HUES64 (cell line): ENCODE measurements around the gene MEOX1.

Experiments used
- H3K27ac ChIP-seq: 2 replicates; pipeline ENCODE4 v1.7.0; 2013; ENCODE audit warnings: low read depth, low read length, inconsistent platforms
- H3K27me3 ChIP-seq: 2 replicates; pipeline ENCODE4 v1.6.1; 2013; ENCODE audit warnings: mild to moderate bottlenecking, low read length; ENCODE audit not compliant: insufficient read depth
- H3K36me3 ChIP-seq: 2 replicates; pipeline ENCODE4 v1.6.1; 2013; ENCODE audit warnings: mild to moderate bottlenecking, low read length; ENCODE audit not compliant: insufficient read depth
- H3K4me1 ChIP-seq: 2 replicates; pipeline ENCODE4 v1.6.1; 2013; ENCODE audit warnings: mild to moderate bottlenecking, low read length, moderate library complexity; ENCODE audit not compliant: insufficient read depth
- H3K4me3 ChIP-seq: 2 replicates; pipeline ENCODE4 v1.5.1; 2013; ENCODE audit warnings: mild to moderate bottlenecking, low read length, moderate library complexity
- H3K9ac ChIP-seq: 2 replicates; pipeline ENCODE4 v1.6.1; 2013; ENCODE audit warnings: mild to moderate bottlenecking, low read depth, low read length
- H3K9me3 ChIP-seq: 2 replicates; pipeline ENCODE4 v1.6.1; 2013; ENCODE audit warnings: low read depth, low read length; ENCODE audit not compliant: insufficient read depth
- WGBS: fragments of 150-250, 120-280 bp; methylation state at CpG from one replicate; pipeline ENCODE4 v1.1.7; 2013; ENCODE audit warnings: missing lambda C conversion rate; 5-methylcytosine and 5-hydroxymethylcytosine counted together

The MEOX1 gene

DNA sequence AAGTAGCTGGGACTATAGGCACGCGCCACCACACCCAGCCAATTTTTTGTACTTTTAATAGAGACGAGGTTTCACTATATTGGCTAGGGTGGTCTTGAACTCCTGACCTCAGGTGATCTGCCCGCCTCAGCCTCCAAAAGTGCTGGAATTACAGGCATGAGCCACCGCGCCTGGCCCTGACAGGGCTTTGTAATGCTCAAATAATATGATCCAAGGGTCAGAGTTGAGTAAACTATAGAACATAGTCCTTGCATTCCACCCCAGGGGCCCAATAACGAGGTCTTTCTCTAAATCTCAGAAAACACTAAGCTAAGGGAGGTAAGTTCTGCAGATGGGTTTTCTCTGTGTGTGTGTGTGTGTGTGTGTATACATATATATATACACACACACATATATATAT, 5.8 kb upstream of the MEOX1 start:
- 86% methylated on average over 6 of the region's 7 CpGs for WGBS
- Histone ChIP-seq H3K4me3 (no peak overlapping the region), H3K9me3 (no peaks in the 10 kb centered on the region), H3K36me3 (no peaks in the 10 kb centered on the region), H3K9ac (no peak overlapping the region), H3K4me1 (peaks cover 15% of the 10 kb centered on the region), H3K27ac (no peak overlapping the region), H3K27me3 (no peaks in the 10 kb centered on the region)

GRCh38 chr17:43665937-43666236, 4.2 kb upstream of the MEOX1 start:
- 89% methylated on average over 4 of the region's 4 CpGs for WGBS
- no peak overlapping the region for H3K4me3 ChIP-seq
- no peaks in the 10 kb centered on the region for H3K9me3 ChIP-seq
- H3K4me1 ChIP-seq = peaks cover 27% of the 10 kb centered on the region
- H3K27me3 ChIP-seq = no peaks in the 10 kb centered on the region
- H3K36me3 ChIP-seq = no peaks in the 10 kb centered on the region
- H3K9ac ChIP-seq = no peak overlapping the region
- no peak overlapping the region for H3K27ac ChIP-seq

DNA sequence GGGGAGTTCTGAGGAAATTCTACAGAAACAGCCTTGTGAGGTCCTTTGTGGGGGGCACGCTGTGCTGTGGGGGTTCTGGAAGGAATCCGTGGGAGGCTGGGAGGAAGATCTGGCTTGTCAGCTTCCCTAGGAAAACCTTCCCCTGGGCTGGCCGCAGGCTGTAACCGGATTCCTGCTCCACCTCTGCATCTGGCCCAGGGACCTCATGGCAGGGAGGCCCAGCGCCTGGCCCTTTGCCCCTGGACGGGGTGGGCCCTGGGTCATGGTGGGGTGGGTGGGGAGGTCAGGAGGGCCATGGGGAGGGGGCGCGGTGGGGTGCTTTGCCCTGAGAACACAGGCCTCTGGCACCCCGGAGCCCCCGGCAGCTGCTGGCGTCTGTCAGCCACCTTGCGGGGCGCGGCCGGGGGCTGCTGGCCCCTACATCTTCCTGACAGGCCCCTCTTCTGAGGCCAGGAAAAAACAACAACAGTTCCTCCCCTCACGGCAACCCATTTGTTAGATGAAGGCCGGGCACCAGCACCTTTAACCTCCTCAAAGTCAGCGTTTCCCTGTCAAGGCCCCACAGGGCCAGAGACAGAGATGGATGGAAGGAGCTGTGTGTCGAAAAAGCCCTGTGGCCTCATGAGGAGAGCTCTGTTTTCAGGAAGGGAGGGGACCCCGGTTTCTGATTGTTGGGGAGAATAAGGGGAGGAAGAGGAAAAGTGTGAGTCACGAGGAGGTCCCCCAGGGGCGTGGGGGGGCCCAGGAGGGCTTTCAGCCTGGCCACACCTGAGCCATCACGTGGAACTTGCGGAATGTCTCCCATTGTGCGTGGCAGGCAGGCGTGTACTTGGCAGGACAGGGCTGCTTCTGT, 3.6 kb upstream of the MEOX1 start:
- Histone ChIP-seq H3K9me3 (no peaks in the 10 kb centered on the region), H3K9ac (no peak overlapping the region), H3K36me3 (no peaks in the 10 kb centered on the region), H3K4me3 (no peak overlapping the region), H3K27me3 (no peaks in the 10 kb centered on the region), H3K4me1 (peaks cover 25% of the 10 kb centered on the region), H3K27ac (no peak overlapping the region)
- WGBS = 67% methylated on average over 26 of the region's 26 CpGs

DNA sequence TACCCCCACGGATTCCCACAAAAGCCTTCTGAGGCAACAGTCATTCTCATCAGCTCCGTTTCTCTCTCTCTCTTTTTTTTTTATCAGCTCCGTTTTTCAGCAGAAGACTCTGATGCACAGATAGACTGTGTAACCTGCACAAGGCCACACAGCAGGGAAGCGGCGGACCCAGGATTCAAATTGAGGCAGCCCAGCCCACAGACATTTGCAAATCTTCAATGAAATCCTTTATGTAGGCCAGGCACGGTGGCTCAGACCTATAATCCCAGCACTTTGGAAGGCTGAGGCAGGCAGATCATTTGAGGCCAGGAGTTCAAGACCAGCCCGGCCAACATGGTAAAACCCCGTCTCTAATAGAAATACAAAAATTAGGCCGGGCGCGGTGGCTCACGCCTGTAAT, 2.4 kb upstream of the MEOX1 start:
- Histone ChIP-seq H3K9me3 (no peaks in the 10 kb centered on the region), H3K27me3 (no peaks in the 10 kb centered on the region), H3K36me3 (no peaks in the 10 kb centered on the region), H3K27ac (no peak overlapping the region), H3K4me3 (no peak overlapping the region), H3K4me1 (peaks cover 15% of the 10 kb centered on the region), H3K9ac (no peak overlapping the region)
- WGBS = 88% methylated on average over 12 of the region's 12 CpGs

DNA sequence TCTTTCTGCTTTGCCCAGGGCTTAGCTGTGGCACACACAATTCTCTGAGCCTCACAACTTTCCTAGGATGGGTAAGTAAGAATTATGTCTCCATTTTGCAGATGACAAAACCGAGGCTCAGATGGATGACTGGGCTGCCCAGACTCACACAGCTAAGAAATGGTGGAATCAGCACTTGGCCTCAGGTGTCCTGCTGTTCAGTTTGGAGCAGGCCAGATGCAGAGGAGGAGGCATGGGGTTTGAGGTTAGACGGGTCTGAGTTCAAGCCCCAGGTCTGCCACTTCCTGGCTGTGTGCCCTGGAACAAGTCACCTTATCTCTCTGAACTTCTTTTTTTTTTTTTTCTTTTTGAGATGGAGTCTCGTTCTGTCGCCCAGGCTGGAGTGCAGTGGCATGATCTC, 1.7 kb upstream of the MEOX1 start:
- WGBS = 90% methylated on average over 4 of the region's 4 CpGs
- Histone ChIP-seq H3K4me3 (no peak overlapping the region), H3K4me1 (peaks cover 22% of the 10 kb centered on the region), H3K9ac (no peak overlapping the region), H3K27me3 (no peaks in the 10 kb centered on the region), H3K27ac (no peak overlapping the region), H3K36me3 (no peaks in the 10 kb centered on the region), H3K9me3 (no peaks in the 10 kb centered on the region)

DNA sequence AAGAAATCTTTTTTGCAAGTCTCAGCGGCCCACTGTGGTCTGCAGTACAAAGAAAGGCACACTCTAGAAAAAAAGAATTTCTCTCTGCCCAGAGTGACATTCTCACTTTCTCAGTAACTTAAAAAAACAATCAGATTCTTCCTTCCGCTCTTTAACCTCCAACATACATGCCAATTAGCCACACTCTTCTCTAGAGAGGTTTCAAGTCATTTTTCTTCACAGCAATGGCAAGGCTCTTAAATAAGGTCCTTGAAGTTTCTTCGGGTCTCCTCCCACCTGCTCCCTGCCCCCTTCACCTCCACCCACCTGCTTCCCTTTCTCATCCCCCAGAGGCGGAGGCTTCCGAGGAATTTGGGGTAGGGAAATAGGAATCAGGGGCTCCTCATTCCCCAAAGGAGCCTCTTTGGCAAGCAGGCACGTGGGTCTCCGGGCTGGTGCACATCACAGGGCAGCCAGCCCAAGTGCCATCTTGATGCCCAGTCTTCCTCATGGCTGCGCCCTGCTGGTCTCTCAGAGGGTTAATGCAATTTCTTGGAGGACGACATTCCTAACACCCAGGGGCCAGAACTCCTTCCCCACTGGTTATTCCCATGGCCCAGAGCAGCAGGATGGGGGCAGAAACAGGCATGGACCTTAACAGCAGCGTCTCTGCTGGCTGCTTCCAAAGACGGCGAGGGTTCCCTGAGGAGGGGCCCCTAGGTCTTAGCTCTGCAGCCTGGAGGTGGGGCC, 855 bp upstream of the MEOX1 start:
- 0 out of 2 replicates have a peak overlapping the region, but pooled peaks have one; percentile 22 for H3K27ac ChIP-seq
- 53% methylated on average over 10 of the region's 12 CpGs for WGBS

DNA sequence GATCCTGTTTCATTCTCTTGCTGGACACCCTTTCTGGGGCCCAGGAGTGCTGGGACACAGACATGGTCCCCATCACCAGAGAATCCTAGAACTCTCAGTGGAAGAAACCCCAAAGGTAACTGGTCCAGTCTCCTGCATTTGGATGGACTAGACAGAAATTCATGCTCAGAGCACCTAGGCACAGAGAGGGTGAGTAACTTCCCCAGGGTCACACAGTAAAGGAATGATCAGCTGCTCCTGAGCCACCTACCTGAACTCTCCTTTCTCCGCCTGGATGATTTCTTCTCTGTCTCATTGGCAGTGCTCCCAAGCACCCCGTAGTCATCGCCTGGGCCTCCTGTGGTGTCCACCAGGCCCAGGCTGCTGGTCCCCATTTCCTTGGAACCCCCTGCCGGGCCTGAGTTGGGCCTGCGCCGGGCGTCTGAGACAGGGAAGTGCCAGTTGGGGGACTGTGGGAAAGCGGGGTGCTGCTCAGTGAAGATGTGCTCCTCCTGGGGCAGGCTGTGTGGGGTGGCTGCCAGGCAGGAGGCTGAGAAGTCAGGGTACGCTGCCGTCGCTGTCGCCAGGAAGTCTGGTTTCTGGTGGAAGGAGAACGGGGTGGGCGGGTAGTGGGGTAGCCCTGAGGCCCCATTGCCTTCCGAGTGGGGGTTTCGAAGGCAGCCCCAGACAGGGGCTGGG, 767 bp downstream of the MEOX1 start:
- H3K4me1 ChIP-seq = peaks cover 28% of the 10 kb centered on the region
- H3K9ac ChIP-seq = no peak overlapping the region
- no peak overlapping the region for H3K4me3 ChIP-seq
- 90% methylated on average over 16 of the region's 16 CpGs for WGBS
- H3K9me3 ChIP-seq = no peaks in the 10 kb centered on the region
- no peaks in the 10 kb centered on the region for H3K36me3 ChIP-seq
- no peaks in the 10 kb centered on the region for H3K27me3 ChIP-seq
- no peak overlapping the region for H3K27ac ChIP-seq

More for the DNA sequence above, 855 bp upstream of the MEOX1 start:
- Histone ChIP-seq H3K9me3 (no peaks in the 10 kb centered on the region), H3K4me3 (no peak overlapping the region), H3K4me1 (peaks cover 22% of the 10 kb centered on the region), H3K36me3 (no peaks in the 10 kb centered on the region), H3K27me3 (no peaks in the 10 kb centered on the region), H3K9ac (no peak overlapping the region)

DNA sequence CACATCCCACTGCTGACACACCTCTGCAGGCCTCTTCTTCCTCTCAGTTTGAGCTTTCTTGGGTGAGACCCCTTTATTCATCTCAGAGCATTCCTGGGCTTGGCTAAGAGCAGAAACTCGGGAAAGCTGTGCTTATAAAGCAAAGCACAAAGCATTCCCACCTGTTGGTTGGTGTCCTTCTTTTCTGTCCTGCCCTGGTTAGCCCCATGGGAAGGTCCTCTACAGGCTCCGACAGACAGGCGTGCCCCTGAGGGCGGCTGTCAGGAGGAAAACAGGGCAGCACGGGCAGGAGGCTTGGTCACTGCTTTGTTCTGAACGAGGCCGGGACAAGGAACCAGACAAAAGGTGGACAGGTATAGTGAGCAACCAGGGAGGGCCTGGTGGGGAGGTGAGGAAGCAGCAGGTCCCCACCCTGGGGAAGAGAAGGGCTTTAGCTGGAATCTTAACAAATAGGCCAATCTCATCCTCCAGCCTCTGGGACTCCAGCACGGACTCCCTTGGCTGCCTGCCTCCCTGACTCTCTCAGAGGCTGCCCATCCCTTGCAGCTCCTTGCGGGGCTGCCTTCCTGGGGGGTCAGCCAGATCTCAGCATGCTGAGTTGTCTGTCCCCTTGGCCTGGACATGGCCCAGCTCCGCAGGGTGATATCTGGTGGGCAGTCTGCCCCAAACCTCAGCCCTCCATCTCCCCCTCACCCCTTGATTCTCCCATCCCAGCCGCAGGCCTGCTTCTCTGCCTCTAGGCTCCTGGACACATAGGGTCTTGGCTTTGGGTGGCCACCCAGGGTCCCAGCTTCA, 1.7 kb downstream of the MEOX1 start:
- Histone ChIP-seq H3K27ac (no peak overlapping the region), H3K4me3 (no peak overlapping the region), H3K9ac (no peak overlapping the region), H3K4me1 (peaks cover 33% of the 10 kb centered on the region), H3K9me3 (no peaks in the 10 kb centered on the region), H3K36me3 (no peaks in the 10 kb centered on the region), H3K27me3 (no peaks in the 10 kb centered on the region)
- WGBS = 87% methylated on average over 11 of the region's 11 CpGs

DNA sequence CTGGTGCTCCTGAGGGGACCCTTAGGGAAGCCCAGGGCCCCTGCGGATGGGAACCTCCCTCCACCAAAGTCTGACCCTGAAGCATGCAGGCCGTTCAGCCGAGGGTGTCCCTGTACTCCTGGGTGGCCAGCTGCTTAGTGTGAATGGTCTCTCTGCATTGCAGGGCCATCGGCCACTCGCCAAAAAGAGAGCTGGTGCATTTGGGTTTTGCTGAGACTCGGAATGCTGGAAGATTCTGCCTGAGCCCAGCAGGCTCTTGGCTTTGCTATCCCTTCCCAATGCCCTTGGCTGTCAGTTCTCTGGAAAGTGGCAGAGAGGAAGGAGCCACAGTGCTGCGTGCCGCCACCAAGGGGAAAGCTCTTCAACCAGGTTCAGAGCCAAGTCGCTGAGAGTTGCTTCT, 2.8 kb downstream of the MEOX1 start:
- H3K4me1 ChIP-seq = peaks cover 33% of the 10 kb centered on the region

DNA sequence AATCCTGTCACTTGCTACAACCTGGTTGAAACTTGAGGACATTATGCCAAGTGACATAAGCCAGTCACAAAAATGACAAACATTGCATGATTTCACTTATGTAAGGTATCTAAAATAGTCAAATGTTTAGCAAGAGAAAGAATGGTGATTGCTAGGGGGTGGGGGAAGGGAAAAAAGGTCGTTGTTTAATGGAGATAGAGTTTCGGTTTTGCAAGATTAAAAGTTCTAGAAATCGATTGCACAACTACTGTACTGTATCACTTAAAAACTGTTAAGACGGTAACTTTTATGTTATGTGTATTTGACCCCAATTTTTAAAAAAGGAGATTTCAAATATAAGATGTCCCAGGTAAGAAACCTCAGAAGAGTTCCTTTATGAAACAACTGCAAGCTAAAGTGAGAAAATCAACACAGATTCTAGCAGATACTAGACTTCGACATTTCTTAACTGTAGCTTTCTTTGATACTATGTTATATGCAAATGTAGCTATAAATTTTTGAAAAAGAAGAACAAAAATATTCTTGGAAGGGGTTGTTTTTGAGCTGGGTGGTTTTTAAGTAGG, 5.9 kb downstream of the MEOX1 start:
- WGBS = 62% methylated on average over 4 of the region's 5 CpGs
- Histone ChIP-seq H3K27me3 (no peaks in the 10 kb centered on the region), H3K9me3 (no peaks in the 10 kb centered on the region), H3K9ac (no peak overlapping the region), H3K4me1 (peaks cover 19% of the 10 kb centered on the region), H3K36me3 (no peaks in the 10 kb centered on the region), H3K27ac (no peak overlapping the region), H3K4me3 (no peak overlapping the region)

More for the DNA sequence above, 2.8 kb downstream of the MEOX1 start:
- Histone ChIP-seq H3K27me3 (no peaks in the 10 kb centered on the region), H3K9ac (no peak overlapping the region; the same call in 1 of the 2 replicates), H3K36me3 (no peaks in the 10 kb centered on the region), H3K27ac (no peak overlapping the region), H3K4me3 (no peak overlapping the region), H3K9me3 (no peaks in the 10 kb centered on the region)
- 63% methylated on average over 9 of the region's 9 CpGs for WGBS
